ENCODE measurements around the gene TMEM256.
"Not testable (repeated sequence)": the region's sequence is repeated elsewhere in the genome, so short reads cannot be mapped to it uniquely, and the experiment has no call there.

DNA sequence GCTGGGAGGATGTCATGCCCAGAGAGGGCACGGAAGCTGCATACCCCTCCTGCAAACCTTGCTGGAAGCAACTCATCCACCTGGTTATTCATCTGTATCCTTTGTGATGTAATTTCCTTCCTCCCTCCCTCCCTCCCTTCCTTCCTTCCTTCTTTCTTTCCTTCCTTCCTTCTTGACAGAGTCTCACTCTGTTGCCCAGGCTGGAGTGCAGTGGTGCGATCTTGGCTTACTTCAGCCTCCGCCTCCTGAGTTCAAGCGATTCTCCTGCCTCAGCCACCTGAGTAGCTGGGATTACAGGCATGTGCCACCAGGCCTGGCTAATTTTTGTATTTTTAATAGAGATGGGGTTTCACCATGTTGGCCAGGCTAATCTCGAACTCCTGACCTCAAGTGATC is 35.3 kb downstream of the TMEM256 start:
- TF ChIP-seq, protein P1, sequence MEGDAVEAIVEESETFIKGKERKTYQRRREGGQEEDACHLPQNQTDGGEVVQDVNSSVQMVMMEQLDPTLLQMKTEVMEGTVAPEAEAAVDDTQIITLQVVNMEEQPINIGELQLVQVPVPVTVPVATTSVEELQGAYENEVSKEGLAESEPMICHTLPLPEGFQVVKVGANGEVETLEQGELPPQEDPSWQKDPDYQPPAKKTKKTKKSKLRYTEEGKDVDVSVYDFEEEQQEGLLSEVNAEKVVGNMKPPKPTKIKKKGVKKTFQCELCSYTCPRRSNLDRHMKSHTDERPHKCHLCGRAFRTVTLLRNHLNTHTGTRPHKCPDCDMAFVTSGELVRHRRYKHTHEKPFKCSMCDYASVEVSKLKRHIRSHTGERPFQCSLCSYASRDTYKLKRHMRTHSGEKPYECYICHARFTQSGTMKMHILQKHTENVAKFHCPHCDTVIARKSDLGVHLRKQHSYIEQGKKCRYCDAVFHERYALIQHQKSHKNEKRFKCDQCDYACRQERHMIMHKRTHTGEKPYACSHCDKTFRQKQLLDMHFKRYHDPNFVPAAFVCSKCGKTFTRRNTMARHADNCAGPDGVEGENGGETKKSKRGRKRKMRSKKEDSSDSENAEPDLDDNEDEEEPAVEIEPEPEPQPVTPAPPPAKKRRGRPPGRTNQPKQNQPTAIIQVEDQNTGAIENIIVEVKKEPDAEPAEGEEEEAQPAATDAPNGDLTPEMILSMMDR (IDR thresholded peaks at IDR 0.05): not testable (repeated sequence)
- not testable (repeated sequence) for TF ChIP-seq POLR2A (IDR thresholded peaks at IDR 0.05)

Measured in uterus (tissue), 2 donors.